Bronchial epithelial cell (primary cell): ENCODE results near the gene LRP2. TPM values are rescaled to one million over a fixed set of nuclear protein-coding genes. Genes with fewer than 3 reads are reported as not detected.

Experiments used
- DNase-seq: peaks from one replicate; pipeline ENCODE4 v3.0.0-alpha.2; 2010; ENCODE audit warnings: low read depth
- FAIRE-seq: peaks from 2 replicates; lab custom pipeline; 2011; peaks lifted over from hg19 to GRCh38; lab: Jason Lieb, UNC
- H3K27me3 ChIP-seq: 2 replicates; pipeline ENCODE4 v1.5.1; 2011; ENCODE audit warnings: low read length; ENCODE audit not compliant: control insufficient read depth, insufficient read depth
- H3K36me3 ChIP-seq: 2 replicates; pipeline ENCODE4 v1.5.1; 2011; ENCODE audit warnings: low read length; ENCODE audit not compliant: control insufficient read depth, insufficient read depth
- H3K4me3 ChIP-seq: 2 replicates; pipeline ENCODE4 v1.5.1; 2011; ENCODE audit warnings: mild to moderate bottlenecking, low read depth, low read length, control low read depth
- total RNA-seq: library from RNA; depleted of rRNA; stranded (reverse); fragments of >200 nt; gene quantifications from 2 replicates; pipeline ENCODE4 v1.2.1, GENCODE V29; 2014
- TF ChIP-seq, protein P1 (sequence below): IDR thresholded peaks from 2 replicates; pipeline ENCODE4 v1.5.1; 2011; ENCODE audit warnings: mild to moderate bottlenecking, moderate library complexity, low read length, control low read depth, inconsistent platforms; ENCODE audit not compliant: insufficient read depth, severe bottlenecking

LRP2 gene
- total RNA-seq, 1 donor from 2014 or later: not detected

DNA sequence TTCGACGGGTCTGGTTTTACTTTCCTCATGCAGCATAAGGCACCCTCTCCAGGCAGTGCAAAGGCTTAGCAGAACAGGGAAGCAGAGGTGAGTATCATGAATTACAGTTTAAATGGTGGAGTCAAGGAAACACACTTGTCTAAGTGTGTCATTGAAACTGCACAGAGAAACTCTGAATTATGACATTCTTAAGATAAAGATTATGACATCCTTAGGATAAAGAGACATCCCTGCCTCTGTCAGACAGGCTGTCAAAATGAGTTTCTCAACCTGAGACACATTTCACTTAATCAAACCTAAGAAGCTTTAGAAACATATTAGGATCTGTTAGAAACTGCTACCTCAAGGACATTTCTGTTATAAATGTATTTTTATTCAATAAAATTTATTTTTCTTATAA is 179.8 kb downstream of the LRP2 start:
- DNase-seq (no peak), FAIRE-seq (no peak)
- no peaks in the 10 kb centered on the region for H3K27me3 ChIP-seq
- TF ChIP-seq, protein P1, sequence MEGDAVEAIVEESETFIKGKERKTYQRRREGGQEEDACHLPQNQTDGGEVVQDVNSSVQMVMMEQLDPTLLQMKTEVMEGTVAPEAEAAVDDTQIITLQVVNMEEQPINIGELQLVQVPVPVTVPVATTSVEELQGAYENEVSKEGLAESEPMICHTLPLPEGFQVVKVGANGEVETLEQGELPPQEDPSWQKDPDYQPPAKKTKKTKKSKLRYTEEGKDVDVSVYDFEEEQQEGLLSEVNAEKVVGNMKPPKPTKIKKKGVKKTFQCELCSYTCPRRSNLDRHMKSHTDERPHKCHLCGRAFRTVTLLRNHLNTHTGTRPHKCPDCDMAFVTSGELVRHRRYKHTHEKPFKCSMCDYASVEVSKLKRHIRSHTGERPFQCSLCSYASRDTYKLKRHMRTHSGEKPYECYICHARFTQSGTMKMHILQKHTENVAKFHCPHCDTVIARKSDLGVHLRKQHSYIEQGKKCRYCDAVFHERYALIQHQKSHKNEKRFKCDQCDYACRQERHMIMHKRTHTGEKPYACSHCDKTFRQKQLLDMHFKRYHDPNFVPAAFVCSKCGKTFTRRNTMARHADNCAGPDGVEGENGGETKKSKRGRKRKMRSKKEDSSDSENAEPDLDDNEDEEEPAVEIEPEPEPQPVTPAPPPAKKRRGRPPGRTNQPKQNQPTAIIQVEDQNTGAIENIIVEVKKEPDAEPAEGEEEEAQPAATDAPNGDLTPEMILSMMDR: no peak
- H3K36me3 ChIP-seq: no peaks in the 10 kb centered on the region
- H3K4me3 ChIP-seq: no peak overlapping the region

DNA sequence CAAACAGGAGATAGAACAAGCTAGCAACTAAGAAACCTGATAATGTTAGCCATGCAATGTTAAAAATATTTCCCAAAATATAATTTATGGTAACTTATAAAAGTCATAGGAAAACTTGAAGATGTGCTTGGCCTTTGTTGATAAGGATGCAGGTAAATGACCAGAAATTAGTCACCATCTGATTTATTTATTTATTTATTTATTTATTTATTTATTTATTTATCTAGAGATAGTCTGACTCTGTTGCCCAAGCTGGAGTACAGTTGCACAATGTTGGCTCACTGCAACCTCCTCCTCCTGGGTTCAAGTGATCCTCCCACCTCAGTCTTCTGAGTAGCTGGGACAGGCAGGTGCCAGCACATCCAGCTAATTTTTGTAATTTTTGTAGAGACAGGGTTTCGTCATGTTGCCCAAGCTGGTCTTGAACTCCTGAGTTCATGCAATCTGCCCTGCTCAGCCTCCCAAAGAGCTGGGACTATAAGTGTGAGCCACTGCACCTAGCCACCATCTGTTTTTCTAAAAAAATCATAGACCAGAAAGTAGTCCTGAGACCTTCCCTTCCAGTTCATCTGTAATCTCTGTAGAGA is 183.4 kb downstream of the LRP2 start:
- Histone ChIP-seq H3K36me3 (no peaks in the 10 kb centered on the region), H3K27me3 (peaks cover 1% of the 10 kb centered on the region), H3K4me3 (no peak overlapping the region)
- FAIRE-seq (no peak), DNase-seq (no peak)
- TF ChIP-seq, protein P1: no peak

GRCh38 chr2:169178364-169178763 is 184.0 kb downstream of the LRP2 start:
- DNase-seq: no peak
- Histone ChIP-seq H3K4me3 (no peak overlapping the region), H3K36me3 (no peaks in the 10 kb centered on the region), H3K27me3 (peaks cover 1% of the 10 kb centered on the region)
- TF ChIP-seq, protein P1: no peak
- FAIRE-seq: no peak

GRCh38 chr2:169175112-169175511 is 187.2 kb downstream of the LRP2 start:
- TF ChIP-seq, protein P1: no peak
- H3K36me3 ChIP-seq: no peaks in the 10 kb centered on the region
- no peak overlapping the region for H3K4me3 ChIP-seq
- peaks cover 1% of the 10 kb centered on the region for H3K27me3 ChIP-seq
- no peak for DNase-seq
- no peak for FAIRE-seq

- Histone ChIP-seq H3K4me3 (no peak overlapping the region), H3K27me3 (peaks cover 1% of the 10 kb centered on the region), H3K36me3 (no peaks in the 10 kb centered on the region)
- TF ChIP-seq, protein P1: no peak
- no peak for FAIRE-seq
- no peak for DNase-seq
Observed at GRCh38 chr2:169173876-169174275, 188.5 kb downstream of the LRP2 start.

DNA sequence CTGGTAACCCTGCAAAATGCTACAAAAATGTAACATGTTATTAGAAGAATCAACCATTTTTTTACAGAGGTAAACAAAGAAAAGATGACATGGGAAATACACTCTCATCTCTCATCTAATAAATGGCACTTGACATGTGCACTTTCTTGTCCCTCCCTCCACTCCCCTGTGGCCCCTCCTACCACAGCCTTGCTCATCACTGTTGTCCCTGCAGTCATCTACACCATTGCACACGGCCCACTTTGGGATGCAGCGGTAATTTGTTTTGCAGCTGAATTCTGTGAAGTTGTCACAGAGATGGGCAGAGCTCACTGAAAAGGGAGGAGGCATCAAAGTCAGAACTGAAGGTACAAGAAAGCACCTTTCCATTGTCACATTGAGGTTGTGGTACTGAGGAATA is 189.4 kb downstream of the LRP2 start:
- TF ChIP-seq, protein P1: no peak
- DNase-seq: no peak
- no peak for FAIRE-seq
- Histone ChIP-seq H3K4me3 (no peak overlapping the region), H3K27me3 (peaks cover 1% of the 10 kb centered on the region), H3K36me3 (no peaks in the 10 kb centered on the region)
